Measurements from ENCODE around the gene FAM181A. TPM values are rescaled to one million over a fixed set of nuclear protein-coding genes. Genes with fewer than 3 reads are reported as not detected.

FAM181A gene
- polyA plus RNA-seq, 1 donor from 2014 or later: 0.43 TPM

- no peaks in the 10 kb centered on the region for H3K79me2 ChIP-seq (replicated peaks; ENCODE audit: insufficient read depth, low read length)
- no peaks in the 10 kb centered on the region for H3K27me3 ChIP-seq (ENCODE audit: insufficient read depth, low read depth, low read length)
- H3K27ac ChIP-seq (ENCODE audit: low read length): no peak overlapping the region
- no peak overlapping the region for H3K9ac ChIP-seq (ENCODE audit: low read length)
- no peak overlapping the region for H3K4me3 ChIP-seq (ENCODE audit: low read length)
- H3F3A ChIP-seq (ENCODE audit: insufficient read depth, low read length, poor library complexity, severe bottlenecking): no peaks in the 10 kb centered on the region
- no peak overlapping the region for H3K4me2 ChIP-seq (ENCODE audit: low read length)
- no peaks in the 10 kb centered on the region for H4K20me1 ChIP-seq (ENCODE audit: insufficient read depth)
- H3K9me2 ChIP-seq (ENCODE audit: insufficient read depth, low read length): no peaks in the 10 kb centered on the region
- no peaks in the 10 kb centered on the region for H3K9me3 ChIP-seq (ENCODE audit: low read length)
- no peak for TF ChIP-seq TAF1 (IDR thresholded peaks at IDR 0.05; ENCODE audit: low read depth)
- TF ChIP-seq REST (IDR thresholded peaks at IDR 0.05; ENCODE audit: borderline replicate concordance): no peak
- TF ChIP-seq CTCF (IDR thresholded peaks at IDR 0.05; ENCODE audit: poor library complexity, severe bottlenecking): no peak
- TF ChIP-seq RAD21 (conservative IDR thresholded peaks at IDR 0.05): no peak
- no peak for TF ChIP-seq POLR2AphosphoS5 (IDR thresholded peaks at IDR 0.05)
- TF ChIP-seq EP300 (conservative IDR thresholded peaks at IDR 0.05; ENCODE audit: poor library complexity, severe bottlenecking): no peak
- TF ChIP-seq MXI1 (conservative IDR thresholded peaks at IDR 0.05; ENCODE audit: poor library complexity, severe bottlenecking): no peak
- no peak for TF ChIP-seq EZH2 (IDR thresholded peaks at IDR 0.05; ENCODE audit: borderline replicate concordance, insufficient read depth, low read length, poor library complexity, severe bottlenecking)
- no peak for TF ChIP-seq SMC3 (conservative IDR thresholded peaks at IDR 0.05; ENCODE audit: poor library complexity)
- no peaks in the 10 kb centered on the region for H3K36me3 ChIP-seq (ENCODE audit: insufficient read depth, low read length)
- no peak overlapping the region for H2AFZ ChIP-seq (ENCODE audit: low read depth, low read length)
Measured at GRCh38 chr14:93915070-93915705, 12.0 kb upstream of the FAM181A start.

GRCh38 chr14:93915800-93916199 lies 11.3 kb upstream of the FAM181A start:
- no peaks in the 10 kb centered on the region for H4K20me1 ChIP-seq (ENCODE audit: insufficient read depth)
- no peaks in the 10 kb centered on the region for H3K27me3 ChIP-seq (ENCODE audit: insufficient read depth, low read depth, low read length)
- no peak overlapping the region for H3K9ac ChIP-seq (ENCODE audit: low read length)
- H3F3A ChIP-seq (ENCODE audit: insufficient read depth, low read length, poor library complexity, severe bottlenecking): no peaks in the 10 kb centered on the region
- TF ChIP-seq EP300 (conservative IDR thresholded peaks at IDR 0.05; ENCODE audit: poor library complexity, severe bottlenecking) (no peak), MXI1 (conservative IDR thresholded peaks at IDR 0.05; ENCODE audit: poor library complexity, severe bottlenecking) (no peak), CTCF (IDR thresholded peaks at IDR 0.05; ENCODE audit: poor library complexity, severe bottlenecking) (no peak), REST (IDR thresholded peaks at IDR 0.05; ENCODE audit: borderline replicate concordance) (no peak), TAF1 (IDR thresholded peaks at IDR 0.05; ENCODE audit: low read depth) (no peak), SMC3 (conservative IDR thresholded peaks at IDR 0.05; ENCODE audit: poor library complexity) (no peak), EZH2 (IDR thresholded peaks at IDR 0.05; ENCODE audit: borderline replicate concordance, insufficient read depth, low read length, poor library complexity, severe bottlenecking) (no peak)
- no peak overlapping the region for H3K27ac ChIP-seq (ENCODE audit: low read length)
- no peaks in the 10 kb centered on the region for H3K9me2 ChIP-seq (ENCODE audit: insufficient read depth, low read length)
- H3K4me3 ChIP-seq (ENCODE audit: low read length): no peak overlapping the region
- no peaks in the 10 kb centered on the region for H3K36me3 ChIP-seq (ENCODE audit: insufficient read depth, low read length)
- H2AFZ ChIP-seq (ENCODE audit: low read depth, low read length): no peak overlapping the region
- no peaks in the 10 kb centered on the region for H3K9me3 ChIP-seq (ENCODE audit: low read length)
- no peaks in the 10 kb centered on the region for H3K79me2 ChIP-seq (replicated peaks; ENCODE audit: insufficient read depth, low read length)
- H3K4me2 ChIP-seq (ENCODE audit: low read length): no peak overlapping the region
